HG03457 (cell line): ENCODE results near the gene PCDHB7.
"Not testable (repeated sequence)": the region's sequence is repeated elsewhere in the genome, so short reads cannot be mapped to it uniquely, and the experiment has no call there.

Experiments
- ATAC-seq: cut with Tn5 transposase; IDR thresholded peaks from one replicate; pipeline ENCODE4 v1.9.1; 2021; ENCODE audit warnings: moderate number of reproducible peaks; ENCODE audit not compliant: unreplicated experiment

PCDHB7 gene

GRCh38 chr5:141172381-141173204, at the start of gene PCDHB7:
Gene PCDHB7, plus strand, starts transcription at chr5:141172644. Its CDS starts 192 bp downstream, at chr5:141172836.
- ATAC-seq: no peak

- ATAC-seq: not testable (repeated sequence)
Measured at GRCh38 chr5:141123396-141124135, 48.9 kb upstream of the PCDHB7 start.

- no peak for ATAC-seq
Measured at GRCh38 chr5:141127305-141127704, 45.1 kb upstream of the PCDHB7 start.

GRCh38 chr5:141135030-141135717, 37.3 kb upstream of the PCDHB7 start, which contains the start of gene PCDHB5:
Gene PCDHB5, plus strand, starts transcription at chr5:141135206. Its CDS starts 229 bp downstream, at chr5:141135435.
- no peak for ATAC-seq

- ATAC-seq: no peak
Measured at GRCh38 chr5:141135718-141136266, 36.7 kb upstream of the PCDHB7 start.

- not testable (repeated sequence) for ATAC-seq
Measured at GRCh38 chr5:141137346-141137745, 35.1 kb upstream of the PCDHB7 start.

GRCh38 chr5:141149812-141150211, 22.6 kb upstream of the PCDHB7 start, which contains the start of gene PCDHB6:
Gene PCDHB6, plus strand, starts transcription at chr5:141150057. Its CDS starts 201 bp downstream, at chr5:141150258.
- no peak for ATAC-seq

GRCh38 chr5:141150224-141150992, 22.0 kb upstream of the PCDHB7 start:
- no peak for ATAC-seq

GRCh38 chr5:141150993-141151325, 21.5 kb upstream of the PCDHB7 start:
- no peak for ATAC-seq

GRCh38 chr5:141151632-141152031, 20.8 kb upstream of the PCDHB7 start:
- ATAC-seq: not testable (repeated sequence)

- not testable (repeated sequence) for ATAC-seq
Measured at GRCh38 chr5:141152096-141152495, 20.3 kb upstream of the PCDHB7 start.

GRCh38 chr5:141155540-141156374, 16.7 kb upstream of the PCDHB7 start:
- no peak for ATAC-seq

- not testable (repeated sequence) for ATAC-seq
Measured at GRCh38 chr5:141157356-141157755, 15.1 kb upstream of the PCDHB7 start.

GRCh38 chr5:141157901-141158300, 14.5 kb upstream of the PCDHB7 start:
- not testable (repeated sequence) for ATAC-seq

- ATAC-seq: not testable (repeated sequence)
Measured at GRCh38 chr5:141174291-141175104, 2.1 kb downstream of the PCDHB7 start.

- ATAC-seq: no peak
Measured at GRCh38 chr5:141175933-141176332, 3.5 kb downstream of the PCDHB7 start.

GRCh38 chr5:141177577-141178191, 5.2 kb downstream of the PCDHB7 start, which contains the start of gene PCDHB8:
Gene PCDHB8, plus strand, starts transcription at chr5:141177790. Its CDS starts 245 bp downstream, at chr5:141178035.
- not testable (repeated sequence) for ATAC-seq

GRCh38 chr5:141179371-141179770, 6.9 kb downstream of the PCDHB7 start:
- not testable (repeated sequence) for ATAC-seq
